HEK293 (cell line): Measurements from ENCODE around the gene INHBB.

Experiments
- CTCF ChIA-PET: fragments of 350-600 bp; formaldehyde crosslinking; extraction: SDS; loops from one replicate; lab custom pipeline; 2021; ENCODE audit warnings: antibody characterized with exemption; lab: Yijun Ruan, JAX
- POLR2A ChIA-PET: fragments of 300-600 bp; formaldehyde crosslinking; extraction: SDS; loops from one replicate; lab custom pipeline; 2020; ENCODE audit warnings: antibody characterized with exemption, inconsistent platforms; lab: Yijun Ruan, JAX
- H3K27ac ChIP-seq: fragments of 200-500 bp; sonication (Bioruptor generic); 2 replicates; pipeline ENCODE4 v1.5.1; 2014; ENCODE audit warnings: low read depth, low read length, control low read depth, inconsistent platforms; ENCODE audit errors: extremely low read depth
- H3K36me3 ChIP-seq, 2 experiments: fragments of 200-500 bp in 1 of 2; sonication (Bioruptor generic) in 1 of 2; 1 replicate in 1 of 2; 2 replicates in 1 of 2; pipeline ENCODE4 v1.5.1; 2014 to 2017; ENCODE audit warnings: inconsistent platforms in 2 of 2, low read length in 2 of 2; ENCODE audit not compliant: control insufficient read depth in 2 of 2, insufficient read depth in 1 of 2
- H3K4me1 ChIP-seq: fragments of 200-500 bp; sonication (Bioruptor generic); 2 replicates; pipeline ENCODE4 v1.5.1; 2014; ENCODE audit warnings: mild to moderate bottlenecking, low read length, inconsistent platforms; ENCODE audit not compliant: control insufficient read depth, insufficient read depth
- H3K4me3 ChIP-seq: 2 replicates; pipeline ENCODE4 v1.5.1; 2011; ENCODE audit warnings: low read depth, mild to moderate bottlenecking, control low read depth, low read length, moderate library complexity
- H3K9me3 ChIP-seq: fragments of 200-500 bp; sonication (Bioruptor generic); 2 replicates; pipeline ENCODE4 v1.5.1; 2014; ENCODE audit warnings: low read depth, low read length, inconsistent platforms; ENCODE audit not compliant: control insufficient read depth, insufficient read depth
- EGR2 ChIP-seq: fragments of 450-650 bp; formaldehyde crosslinking; IDR thresholded peaks from 2 replicates; pipeline ENCODE4 v1.5.1; 2016; ENCODE audit warnings: low read depth, missing biosample characterization, missing genetic modification characterization
- GLIS1 ChIP-seq: fragments of 450-650 bp; formaldehyde crosslinking; IDR thresholded peaks from 2 replicates; pipeline ENCODE4 v1.5.1; 2016; ENCODE audit warnings: missing biosample characterization, missing genetic modification characterization
- KLF10 ChIP-seq: fragments of 450-650 bp; IDR thresholded peaks from 2 replicates; pipeline ENCODE4 v1.5.1; 2018; ENCODE audit warnings: missing biosample characterization, mild to moderate bottlenecking, missing genetic modification characterization
- MZF1 ChIP-seq: fragments of 450-650 bp; formaldehyde crosslinking; IDR thresholded peaks from 2 replicates; pipeline ENCODE4 v1.5.1; 2017; ENCODE audit warnings: missing biosample characterization, missing genetic modification characterization, borderline replicate concordance
- ZEB2 ChIP-seq: fragments of 450-650 bp; formaldehyde crosslinking; IDR thresholded peaks from 2 replicates; pipeline ENCODE4 v1.5.1; 2016; ENCODE audit warnings: missing biosample characterization, missing genetic modification characterization
- ZIC2 ChIP-seq: fragments of 450-650 bp; formaldehyde crosslinking; IDR thresholded peaks from 2 replicates; pipeline ENCODE4 v1.5.1; 2016; ENCODE audit warnings: missing biosample characterization, missing genetic modification characterization
- ZNF155 ChIP-seq: fragments of 450-650 bp; formaldehyde crosslinking; IDR thresholded peaks from 2 replicates; pipeline ENCODE4 v1.5.1; 2016; ENCODE audit warnings: missing biosample characterization, missing genetic modification characterization
- ZNF223 ChIP-seq: fragments of 450-650 bp; formaldehyde crosslinking; IDR thresholded peaks from 2 replicates; pipeline ENCODE4 v1.5.1; 2016; ENCODE audit warnings: missing biosample characterization, missing genetic modification characterization
- ZNF248 ChIP-seq: fragments of 450-650 bp; formaldehyde crosslinking; IDR thresholded peaks from 2 replicates; pipeline ENCODE4 v1.5.1; 2017; ENCODE audit warnings: missing biosample characterization, missing genetic modification characterization
- ZNF324 ChIP-seq: fragments of 450-650 bp; formaldehyde crosslinking; IDR thresholded peaks from 2 replicates; pipeline ENCODE4 v1.5.1; 2016; ENCODE audit warnings: missing biosample characterization, missing genetic modification characterization
- ZNF366 ChIP-seq: fragments of 450-650 bp; formaldehyde crosslinking; conservative IDR thresholded peaks from 2 replicates; pipeline ENCODE4 v1.5.1; 2016; ENCODE audit warnings: missing biosample characterization, missing genetic modification characterization
- ZNF558 ChIP-seq: fragments of 450-650 bp; formaldehyde crosslinking; IDR thresholded peaks from 2 replicates; pipeline ENCODE4 v1.5.1; 2016; ENCODE audit warnings: missing biosample characterization, missing genetic modification characterization
- ZNF561 ChIP-seq: fragments of 450-650 bp; IDR thresholded peaks from 2 replicates; pipeline ENCODE4 v1.5.1; 2018; ENCODE audit warnings: missing biosample characterization, missing genetic modification characterization, borderline replicate concordance
- ZNF596 ChIP-seq: fragments of 450-650 bp; IDR thresholded peaks from 2 replicates; pipeline ENCODE4 v1.5.0; 2018; ENCODE audit warnings: missing biosample characterization, mild to moderate bottlenecking, missing genetic modification characterization, moderate library complexity
- ZNF600 ChIP-seq: fragments of 450-650 bp; formaldehyde crosslinking; IDR thresholded peaks from 2 replicates; pipeline ENCODE4 v1.5.1; 2016; ENCODE audit warnings: missing biosample characterization, missing genetic modification characterization
- ZNF658 ChIP-seq: fragments of 450-650 bp; formaldehyde crosslinking; IDR thresholded peaks from 2 replicates; pipeline ENCODE4; 2016; ENCODE audit warnings: missing biosample characterization, missing genetic modification characterization
- ZNF660 ChIP-seq: fragments of 450-650 bp; IDR thresholded peaks from 2 replicates; pipeline ENCODE4 v1.5.1; 2018; ENCODE audit warnings: missing biosample characterization, mild to moderate bottlenecking, missing genetic modification characterization
- ZNF791 ChIP-seq: fragments of 450-650 bp; formaldehyde crosslinking; IDR thresholded peaks from 2 replicates; pipeline ENCODE4 v1.5.1; 2016; ENCODE audit warnings: missing biosample characterization, missing genetic modification characterization
- TF ChIP-seq, protein P1 (sequence below): fragments of 450-650 bp; formaldehyde crosslinking; IDR thresholded peaks from 2 replicates; pipeline ENCODE4 v1.5.1; 2016; ENCODE audit warnings: missing biosample characterization, missing genetic modification characterization
- TF ChIP-seq, protein P2 (sequence below): fragments of 450-650 bp; formaldehyde crosslinking; conservative IDR thresholded peaks from 2 replicates; pipeline ENCODE4 v1.5.1; 2016; ENCODE audit warnings: low read depth, missing biosample characterization, missing genetic modification characterization
- TF ChIP-seq, protein P3 (sequence below): fragments of 450-650 bp; formaldehyde crosslinking; IDR thresholded peaks from 2 replicates; pipeline ENCODE4 v1.5.1; 2017; ENCODE audit warnings: missing biosample characterization, mild to moderate bottlenecking, missing genetic modification characterization, moderate library complexity
- TF ChIP-seq, protein P4 (sequence below): fragments of 450-650 bp; formaldehyde crosslinking; IDR thresholded peaks from 2 replicates; pipeline ENCODE4 v1.5.1; 2016; ENCODE audit warnings: missing biosample characterization, missing genetic modification characterization, borderline replicate concordance

The INHBB gene

DNA sequence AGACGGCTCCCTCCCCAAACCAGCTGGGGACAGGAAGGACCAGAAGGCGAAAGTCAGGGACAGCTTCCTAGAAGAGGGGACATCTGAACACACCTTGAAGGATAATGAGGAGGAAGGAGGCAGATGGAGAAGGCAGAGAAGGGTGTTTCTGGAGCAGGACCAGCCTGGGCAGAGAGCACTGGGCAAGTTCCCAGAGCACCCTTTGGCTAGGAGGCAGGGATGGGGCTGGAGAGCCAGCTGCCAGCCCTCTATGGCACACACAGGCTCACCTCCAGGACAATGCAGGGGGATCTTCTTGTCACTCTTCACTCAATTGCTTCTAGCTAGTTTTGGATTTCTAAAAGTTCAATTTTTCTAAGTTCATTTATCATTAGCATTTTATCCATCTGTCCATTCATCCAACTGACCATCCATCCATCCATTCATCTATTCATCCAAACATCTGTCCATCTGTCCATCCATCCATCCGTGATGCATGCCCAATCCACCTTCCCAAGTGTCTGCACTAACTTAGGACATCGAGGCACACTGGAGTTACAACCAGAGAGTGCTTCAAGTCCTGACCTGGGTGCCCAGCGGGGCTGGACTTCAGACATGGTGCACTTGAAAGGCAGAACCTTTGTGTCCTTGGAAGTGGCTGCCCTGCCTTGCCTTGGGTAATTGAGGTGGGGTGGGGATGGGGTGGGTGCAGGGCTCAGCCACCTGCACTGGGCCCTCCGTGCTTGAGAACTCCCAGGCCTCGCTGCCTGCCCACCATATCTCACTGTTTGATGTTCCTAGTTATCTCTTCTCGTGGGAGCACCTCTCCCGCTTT is 42.5 kb downstream of the INHBB start (continued):
- TF ChIP-seq, protein P1, sequence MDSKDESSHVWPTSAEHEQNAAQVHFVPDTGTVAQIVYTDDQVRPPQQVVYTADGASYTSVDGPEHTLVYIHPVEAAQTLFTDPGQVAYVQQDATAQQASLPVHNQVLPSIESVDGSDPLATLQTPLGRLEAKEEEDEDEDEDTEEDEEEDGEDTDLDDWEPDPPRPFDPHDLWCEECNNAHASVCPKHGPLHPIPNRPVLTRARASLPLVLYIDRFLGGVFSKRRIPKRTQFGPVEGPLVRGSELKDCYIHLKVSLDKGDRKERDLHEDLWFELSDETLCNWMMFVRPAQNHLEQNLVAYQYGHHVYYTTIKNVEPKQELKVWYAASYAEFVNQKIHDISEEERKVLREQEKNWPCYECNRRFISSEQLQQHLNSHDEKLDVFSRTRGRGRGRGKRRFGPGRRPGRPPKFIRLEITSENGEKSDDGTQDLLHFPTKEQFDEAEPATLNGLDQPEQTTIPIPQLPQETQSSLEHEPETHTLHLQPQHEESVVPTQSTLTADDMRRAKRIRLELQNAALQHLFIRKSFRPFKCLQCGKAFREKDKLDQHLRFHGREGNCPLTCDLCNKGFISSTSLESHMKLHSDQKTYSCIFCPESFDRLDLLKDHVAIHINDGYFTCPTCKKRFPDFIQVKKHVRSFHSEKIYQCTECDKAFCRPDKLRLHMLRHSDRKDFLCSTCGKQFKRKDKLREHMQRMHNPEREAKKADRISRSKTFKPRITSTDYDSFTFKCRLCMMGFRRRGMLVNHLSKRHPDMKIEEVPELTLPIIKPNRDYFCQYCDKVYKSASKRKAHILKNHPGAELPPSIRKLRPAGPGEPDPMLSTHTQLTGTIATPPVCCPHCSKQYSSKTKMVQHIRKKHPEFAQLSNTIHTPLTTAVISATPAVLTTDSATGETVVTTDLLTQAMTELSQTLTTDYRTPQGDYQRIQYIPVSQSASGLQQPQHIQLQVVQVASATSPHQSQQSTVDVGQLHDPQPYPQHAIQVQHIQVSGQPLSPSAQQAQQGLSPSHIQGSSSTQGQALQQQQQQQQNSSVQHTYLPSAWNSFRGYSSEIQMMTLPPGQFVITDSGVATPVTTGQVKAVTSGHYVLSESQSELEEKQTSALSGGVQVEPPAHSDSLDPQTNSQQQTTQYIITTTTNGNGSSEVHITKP (tag by site-specific recombination): no peak
- TF ChIP-seq ZNF324 (tag by site-specific recombination): no peak
- no peak for TF ChIP-seq MZF1 (tag by site-specific recombination)
- TF ChIP-seq, protein P2, sequence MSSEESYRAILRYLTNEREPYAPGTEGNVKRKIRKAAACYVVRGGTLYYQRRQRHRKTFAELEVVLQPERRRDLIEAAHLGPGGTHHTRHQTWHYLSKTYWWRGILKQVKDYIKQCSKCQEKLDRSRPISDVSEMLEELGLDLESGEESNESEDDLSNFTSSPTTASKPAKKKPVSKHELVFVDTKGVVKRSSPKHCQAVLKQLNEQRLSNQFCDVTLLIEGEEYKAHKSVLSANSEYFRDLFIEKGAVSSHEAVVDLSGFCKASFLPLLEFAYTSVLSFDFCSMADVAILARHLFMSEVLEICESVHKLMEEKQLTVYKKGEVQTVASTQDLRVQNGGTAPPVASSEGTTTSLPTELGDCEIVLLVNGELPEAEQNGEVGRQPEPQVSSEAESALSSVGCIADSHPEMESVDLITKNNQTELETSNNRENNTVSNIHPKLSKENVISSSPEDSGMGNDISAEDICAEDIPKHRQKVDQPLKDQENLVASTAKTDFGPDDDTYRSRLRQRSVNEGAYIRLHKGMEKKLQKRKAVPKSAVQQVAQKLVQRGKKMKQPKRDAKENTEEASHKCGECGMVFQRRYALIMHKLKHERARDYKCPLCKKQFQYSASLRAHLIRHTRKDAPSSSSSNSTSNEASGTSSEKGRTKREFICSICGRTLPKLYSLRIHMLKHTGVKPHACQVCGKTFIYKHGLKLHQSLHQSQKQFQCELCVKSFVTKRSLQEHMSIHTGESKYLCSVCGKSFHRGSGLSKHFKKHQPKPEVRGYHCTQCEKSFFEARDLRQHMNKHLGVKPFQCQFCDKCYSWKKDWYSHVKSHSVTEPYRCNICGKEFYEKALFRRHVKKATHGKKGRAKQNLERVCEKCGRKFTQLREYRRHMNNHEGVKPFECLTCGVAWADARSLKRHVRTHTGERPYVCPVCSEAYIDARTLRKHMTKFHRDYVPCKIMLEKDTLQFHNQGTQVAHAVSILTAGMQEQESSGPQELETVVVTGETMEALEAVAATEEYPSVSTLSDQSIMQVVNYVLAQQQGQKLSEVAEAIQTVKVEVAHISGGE: no peak
- TF ChIP-seq ZNF600: no peak
- no peak for TF ChIP-seq KLF10
- no peak for TF ChIP-seq ZNF596 (tag by site-specific recombination)

DNA sequence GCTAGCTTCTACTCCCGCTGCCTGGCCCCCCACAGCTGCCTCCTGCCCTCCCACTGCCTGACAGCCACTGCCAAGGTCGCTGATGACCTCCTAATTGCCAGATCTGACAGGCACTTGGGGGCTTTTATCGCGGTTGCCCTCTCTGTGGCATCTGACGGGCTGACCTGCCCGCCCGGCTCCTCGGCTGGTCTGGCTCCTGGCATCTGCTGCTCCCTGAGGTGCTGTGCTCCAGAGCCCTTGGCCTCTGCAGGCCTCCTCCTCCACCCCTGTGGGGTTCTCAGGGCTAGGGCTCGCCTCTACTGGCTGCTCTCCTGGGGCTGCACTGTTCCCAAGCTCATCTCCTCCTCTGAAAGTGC is 43.1 kb downstream of the INHBB start:
- H3K27ac ChIP-seq: no peak overlapping the region
- POLR2A ChIA-PET: no interaction called here
- H3K4me3 ChIP-seq: no peak overlapping the region
- no peaks in the 10 kb centered on the region for H3K9me3 ChIP-seq
- no peaks in the 10 kb centered on the region for H3K4me1 ChIP-seq
- H3K36me3 ChIP-seq: no peaks in the 10 kb centered on the region
- TF ChIP-seq ZNF660 (no peak), MZF1 (tag by site-specific recombination) (no peak), ZNF248 (tag by site-specific recombination) (no peak), ZEB2 (tag by site-specific recombination) (no peak), ZNF155 (no peak), GLIS1 (tag by site-specific recombination) (peak; percentile 67), EGR2 (tag by site-specific recombination) (peak; percentile 57; the same call in 1 of the 2 replicates), ZNF791 (no peak)
- CTCF ChIA-PET: no interaction called here

DNA sequence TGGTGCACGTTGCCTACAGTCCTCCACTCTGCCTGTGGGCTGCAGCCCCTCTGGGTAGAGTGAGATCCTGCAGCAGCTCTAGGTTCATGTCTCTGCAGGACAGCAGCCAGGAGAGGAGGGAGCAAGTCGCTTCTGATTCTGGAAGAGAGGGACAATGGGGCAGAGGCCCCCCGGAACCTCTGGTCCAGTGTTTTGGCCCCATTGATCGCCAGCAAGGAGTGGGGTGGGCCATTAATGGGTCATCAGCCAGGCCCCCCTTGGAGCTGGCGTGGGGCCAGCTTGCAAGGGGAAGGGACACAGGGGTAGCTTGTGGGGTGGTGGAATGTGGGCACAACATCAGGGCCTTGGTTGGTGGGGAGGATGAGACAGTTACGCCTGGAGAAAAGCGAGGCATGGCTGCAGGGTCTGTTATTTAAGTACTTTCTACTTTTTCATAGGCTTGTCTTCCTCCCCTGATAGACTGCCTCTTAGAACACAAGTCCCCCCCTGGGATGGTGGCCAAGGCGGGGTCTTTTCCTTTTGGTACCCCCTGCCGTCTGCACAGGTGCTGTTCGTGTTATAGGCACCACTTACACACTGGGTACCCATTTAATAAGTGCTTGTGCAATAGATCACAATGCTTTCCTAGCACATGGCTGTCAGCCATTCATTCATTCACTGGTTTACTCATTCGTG is 44.6 kb downstream of the INHBB start:
- Histone ChIP-seq H3K4me3 (no peak overlapping the region), H3K4me1 (peaks cover 1% of the 10 kb centered on the region; the same call in 1 of the 2 replicates), H3K9me3 (no peaks in the 10 kb centered on the region), H3K36me3 (no peaks in the 10 kb centered on the region), H3K27ac (no peak overlapping the region)
- POLR2A ChIA-PET: no interaction called here
- CTCF ChIA-PET: no interaction called here
- TF ChIP-seq ZNF561: no peak
- no peak for TF ChIP-seq ZIC2 (tag by site-specific recombination)
- TF ChIP-seq ZNF558 (tag by site-specific recombination): no peak
- no peak for TF ChIP-seq ZNF366 (tag by site-specific recombination)
- TF ChIP-seq ZNF658: no peak
- TF ChIP-seq, protein P3, sequence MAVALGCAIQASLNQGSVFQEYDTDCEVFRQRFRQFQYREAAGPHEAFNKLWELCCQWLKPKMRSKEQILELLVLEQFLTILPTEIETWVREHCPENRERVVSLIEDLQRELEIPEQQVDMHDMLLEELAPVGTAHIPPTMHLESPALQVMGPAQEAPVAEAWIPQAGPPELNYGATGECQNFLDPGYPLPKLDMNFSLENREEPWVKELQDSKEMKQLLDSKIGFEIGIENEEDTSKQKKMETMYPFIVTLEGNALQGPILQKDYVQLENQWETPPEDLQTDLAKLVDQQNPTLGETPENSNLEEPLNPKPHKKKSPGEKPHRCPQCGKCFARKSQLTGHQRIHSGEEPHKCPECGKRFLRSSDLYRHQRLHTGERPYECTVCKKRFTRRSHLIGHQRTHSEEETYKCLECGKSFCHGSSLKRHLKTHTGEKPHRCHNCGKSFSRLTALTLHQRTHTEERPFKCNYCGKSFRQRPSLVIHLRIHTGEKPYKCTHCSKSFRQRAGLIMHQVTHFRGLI: no peak
- TF ChIP-seq, protein P4, sequence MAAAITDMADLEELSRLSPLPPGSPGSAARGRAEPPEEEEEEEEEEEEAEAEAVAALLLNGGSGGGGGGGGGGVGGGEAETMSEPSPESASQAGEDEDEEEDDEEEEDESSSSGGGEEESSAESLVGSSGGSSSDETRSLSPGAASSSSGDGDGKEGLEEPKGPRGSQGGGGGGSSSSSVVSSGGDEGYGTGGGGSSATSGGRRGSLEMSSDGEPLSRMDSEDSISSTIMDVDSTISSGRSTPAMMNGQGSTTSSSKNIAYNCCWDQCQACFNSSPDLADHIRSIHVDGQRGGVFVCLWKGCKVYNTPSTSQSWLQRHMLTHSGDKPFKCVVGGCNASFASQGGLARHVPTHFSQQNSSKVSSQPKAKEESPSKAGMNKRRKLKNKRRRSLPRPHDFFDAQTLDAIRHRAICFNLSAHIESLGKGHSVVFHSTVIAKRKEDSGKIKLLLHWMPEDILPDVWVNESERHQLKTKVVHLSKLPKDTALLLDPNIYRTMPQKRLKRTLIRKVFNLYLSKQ: no peak
- no peak for TF ChIP-seq ZNF223 (tag by site-specific recombination)
